Glomerular endothelial cell (primary cell): ENCODE data around the gene CELSR3. TPM values are rescaled to one million over a fixed set of nuclear protein-coding genes. Genes with fewer than 3 reads are reported as not detected.

Source experiments
- DNase-seq: peaks from one replicate; pipeline ENCODE4 v3.0.0-alpha.2; 2011; ENCODE audit warnings: low read depth, low spot score; ENCODE audit errors: extremely low read depth
- total RNA-seq: library from RNA; depleted of rRNA; stranded (reverse); fragments of >200 nt; gene quantifications from 2 replicates; pipeline ENCODE4 v1.2.3, GENCODE V29; 2015

The CELSR3 gene
- total RNA-seq, 1 donor from 2014 or later: 2.2 TPM

DNA sequence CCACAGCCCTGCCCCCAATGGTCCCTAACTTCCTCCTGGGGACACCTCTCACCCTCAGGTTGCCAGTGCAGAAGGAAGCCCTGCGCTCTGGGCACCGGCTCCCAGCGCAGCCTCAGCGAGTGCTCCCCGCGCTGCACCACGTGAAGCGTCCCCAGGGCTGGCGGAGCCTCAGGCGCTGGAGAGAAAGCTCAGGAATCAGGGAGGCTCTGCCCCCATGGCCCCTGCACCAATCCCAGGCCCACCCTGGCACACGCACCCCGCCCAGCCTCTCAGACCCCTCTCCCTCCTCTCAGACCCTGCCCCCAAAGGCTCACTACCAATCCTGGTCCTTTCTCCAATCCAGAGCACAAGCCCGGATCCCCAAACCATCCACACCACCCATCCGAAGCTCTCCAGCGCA lies 74.5 kb downstream of the CELSR3 start:
- DNase-seq: no peak

GRCh38 chr3:48587686-48588085 lies 75.0 kb downstream of the CELSR3 start:
- DNase-seq: no peak

Other genes starting within 250 kb of the CELSR3 start
- gene PLXNB1, start 232.8 kb downstream of the CELSR3 start, total RNA-seq: 35.3 and 35.4 TPM in 2 replicates
- 10.8 and 12.7 TPM in 2 replicates for gene CCDC51, start 222.8 kb downstream of the CELSR3 start, total RNA-seq
- 390 and 429 TPM in 2 replicates for gene TMA7, start 222.6 kb downstream of the CELSR3 start, total RNA-seq
- gene ATRIP, start 216.1 kb downstream of the CELSR3 start, total RNA-seq: 4.7 and 8.6 TPM in 2 replicates
- 297 and 305 TPM in 2 replicates for gene SHISA5, start 158.7 kb downstream of the CELSR3 start, total RNA-seq
- gene PFKFB4, start 106.1 kb downstream of the CELSR3 start, total RNA-seq: 6.5 and 10.7 TPM in 2 replicates
- 0.24 and 1.2 TPM in 2 replicates for gene UCN2, start 99.1 kb downstream of the CELSR3 start, total RNA-seq
- 20.0 and 25.0 TPM in 2 replicates for gene COL7A1, start 67.6 kb downstream of the CELSR3 start, total RNA-seq
- 207 and 225 TPM in 2 replicates for gene UQCRC1, start 53.2 kb downstream of the CELSR3 start, total RNA-seq
- not detected in 2 replicates for gene TMEM89, start 41.1 kb downstream of the CELSR3 start, total RNA-seq
- 26.4 and 31.1 TPM in 2 replicates for gene SLC26A6, start 27.4 kb downstream of the CELSR3 start, total RNA-seq
- 18.6 and 34.7 TPM in 2 replicates for gene NCKIPSD, start 23.0 kb upstream of the CELSR3 start, total RNA-seq
- gene IP6K2, start 54.3 kb upstream of the CELSR3 start, total RNA-seq: 66.1 and 73.3 TPM in 2 replicates
- 33.1 and 35.2 TPM in 2 replicates for gene PRKAR2A, start 185.0 kb upstream of the CELSR3 start, total RNA-seq
- 13.9 and 17.0 TPM in 2 replicates for gene SLC25A20, start 236.0 kb upstream of the CELSR3 start, total RNA-seq